Measurements from ENCODE around the gene ARL17B.
"Not testable (repeated sequence)": the region's sequence is repeated elsewhere in the genome, so short reads cannot be mapped to it uniquely, and the experiment has no call there.

ARL17B gene

GRCh38 chr17:46244949-46245768 lies 116.4 kb downstream of the ARL17B start:
- not testable (repeated sequence) for DNase-seq

GRCh38 chr17:46244339-46244913 lies 117.1 kb downstream of the ARL17B start:
- not testable (repeated sequence) for DNase-seq

- not testable (repeated sequence) for DNase-seq
These were observed 117.6 kb downstream of the ARL17B start for GRCh38 chr17:46243928-46244327.

- not testable (repeated sequence) for DNase-seq
These were observed 118.1 kb downstream of the ARL17B start for GRCh38 chr17:46243505-46243904.

- DNase-seq = not testable (repeated sequence)
These were observed 130.2 kb downstream of the ARL17B start for GRCh38 chr17:46231359-46231758.

GRCh38 chr17:46225274-46225794 lies 136.2 kb downstream of the ARL17B start:
- peak; percentile 93 for DNase-seq

GRCh38 chr17:46224864-46225263 lies 136.7 kb downstream of the ARL17B start:
- not testable (repeated sequence) for DNase-seq

All from CD4-positive, alpha-beta T cell treated with Interleukin-6 for 4 hours (primary cell).